Activated B cell treated with CpG ODN at 0.5 μM for 24 hours (primary cell): ENCODE measurements around the gene TNS2. TPM values are rescaled to one million over a fixed set of nuclear protein-coding genes. Genes with fewer than 3 reads are reported as not detected.

ENCODE experiments used
- ATAC-seq: fragments of 200-7000 bp; cut with Tn5 transposase; one replicate; pipeline ENCODE4 v1.10.0; 2021; ENCODE audit warnings: low read depth, mild to moderate bottlenecking, moderate library complexity
- CTCF ChIA-PET: fragments of 350-600 bp; sonication (Branson Sonifier 250); formaldehyde crosslinking; loops from one replicate; lab custom pipeline; 2021; ENCODE audit warnings: antibody characterized with exemption; lab: Charles Lee
- POLR2A ChIA-PET: fragments of 350-600 bp; sonication (Branson Sonifier 250); formaldehyde crosslinking; loops from one replicate; lab custom pipeline; 2021; ENCODE audit warnings: antibody characterized with exemption; lab: Charles Lee
- DNase-seq: peaks from one replicate; pipeline ENCODE4 v3.0.0; 2022
- H3K27ac Mint-ChIP-seq: one replicate; pipeline ENCODE4 v1.8.0; 2020; ENCODE audit warnings: mixed read lengths
- H3K27me3 Mint-ChIP-seq: one replicate; pipeline ENCODE4 v1.8.0; 2021; ENCODE audit warnings: mixed read lengths
- H3K36me3 Mint-ChIP-seq: one replicate; pipeline ENCODE4 v1.8.0; 2021; ENCODE audit warnings: low read depth, mixed read lengths
- H3K4me1 Mint-ChIP-seq: one replicate; pipeline ENCODE4 v1.8.0; 2021; ENCODE audit warnings: mixed read lengths
- H3K4me3 Mint-ChIP-seq: one replicate; pipeline ENCODE4 v1.8.0; 2020; ENCODE audit warnings: mild to moderate bottlenecking, mixed read lengths
- H3K9me3 Mint-ChIP-seq: one replicate; pipeline ENCODE4 v1.8.0; 2020; ENCODE audit warnings: mixed read lengths
- intact Hi-C: fragments of 100-400 bp; cut with micrococcal nuclease; formaldehyde crosslinking; loops from one replicate; pipeline ENCODE4 v1.15.1; 2024
- total RNA-seq: library from RNA; stranded (reverse); gene quantifications from 2 replicates; pipeline ENCODE4 v1.2.3, GENCODE V29; 2022
- TF ChIP-seq, protein P1 (sequence below): fragments of 200-600 bp; IDR thresholded peaks from one replicate; pipeline ENCODE4 v1.8.0; 2022; ENCODE audit warnings: antibody characterized with exemption, mild to moderate bottlenecking

The TNS2 gene
- total RNA-seq, 1 donor from 2014 or later = 1.5 TPM

- ATAC-seq = no peak
- Mint-ChIP-seq H3K4me1 (peaks cover 28% of the 10 kb centered on the region), H3K36me3 (no peaks in the 10 kb centered on the region), H3K4me3 (peak overlapping the region; percentile 80), H3K9me3 (no peaks in the 10 kb centered on the region), H3K27ac (no peak overlapping the region), H3K27me3 (peaks cover 13% of the 10 kb centered on the region)
- DNase-seq = no peak
- intact Hi-C loops = loop anchor here (2.0 to 5.0 kb wide), 3 partner anchors 46 to 214 kb away; partner anchors contain the start of gene TNS2
- POLR2A ChIA-PET = interaction anchor here (1.1 to 2.0 kb wide), 4 partner anchors 19 to 44 kb away, joined by 3 to 12 read pairs (median 6); partner anchors contain the start of gene SPRYD3
- CTCF ChIA-PET = interaction anchor here (0.7 to 5.3 kb wide), 13 partner anchors 8 to 99 kb away, joined by 3 to 133 read pairs (median 4); partner anchors contain the start of genes EIF4B and SPRYD3
- TF ChIP-seq, protein P1, sequence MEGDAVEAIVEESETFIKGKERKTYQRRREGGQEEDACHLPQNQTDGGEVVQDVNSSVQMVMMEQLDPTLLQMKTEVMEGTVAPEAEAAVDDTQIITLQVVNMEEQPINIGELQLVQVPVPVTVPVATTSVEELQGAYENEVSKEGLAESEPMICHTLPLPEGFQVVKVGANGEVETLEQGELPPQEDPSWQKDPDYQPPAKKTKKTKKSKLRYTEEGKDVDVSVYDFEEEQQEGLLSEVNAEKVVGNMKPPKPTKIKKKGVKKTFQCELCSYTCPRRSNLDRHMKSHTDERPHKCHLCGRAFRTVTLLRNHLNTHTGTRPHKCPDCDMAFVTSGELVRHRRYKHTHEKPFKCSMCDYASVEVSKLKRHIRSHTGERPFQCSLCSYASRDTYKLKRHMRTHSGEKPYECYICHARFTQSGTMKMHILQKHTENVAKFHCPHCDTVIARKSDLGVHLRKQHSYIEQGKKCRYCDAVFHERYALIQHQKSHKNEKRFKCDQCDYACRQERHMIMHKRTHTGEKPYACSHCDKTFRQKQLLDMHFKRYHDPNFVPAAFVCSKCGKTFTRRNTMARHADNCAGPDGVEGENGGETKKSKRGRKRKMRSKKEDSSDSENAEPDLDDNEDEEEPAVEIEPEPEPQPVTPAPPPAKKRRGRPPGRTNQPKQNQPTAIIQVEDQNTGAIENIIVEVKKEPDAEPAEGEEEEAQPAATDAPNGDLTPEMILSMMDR = no peak
Observed at GRCh38 chr12:53098354-53098981, 48.6 kb downstream of the TNS2 start.

DNA sequence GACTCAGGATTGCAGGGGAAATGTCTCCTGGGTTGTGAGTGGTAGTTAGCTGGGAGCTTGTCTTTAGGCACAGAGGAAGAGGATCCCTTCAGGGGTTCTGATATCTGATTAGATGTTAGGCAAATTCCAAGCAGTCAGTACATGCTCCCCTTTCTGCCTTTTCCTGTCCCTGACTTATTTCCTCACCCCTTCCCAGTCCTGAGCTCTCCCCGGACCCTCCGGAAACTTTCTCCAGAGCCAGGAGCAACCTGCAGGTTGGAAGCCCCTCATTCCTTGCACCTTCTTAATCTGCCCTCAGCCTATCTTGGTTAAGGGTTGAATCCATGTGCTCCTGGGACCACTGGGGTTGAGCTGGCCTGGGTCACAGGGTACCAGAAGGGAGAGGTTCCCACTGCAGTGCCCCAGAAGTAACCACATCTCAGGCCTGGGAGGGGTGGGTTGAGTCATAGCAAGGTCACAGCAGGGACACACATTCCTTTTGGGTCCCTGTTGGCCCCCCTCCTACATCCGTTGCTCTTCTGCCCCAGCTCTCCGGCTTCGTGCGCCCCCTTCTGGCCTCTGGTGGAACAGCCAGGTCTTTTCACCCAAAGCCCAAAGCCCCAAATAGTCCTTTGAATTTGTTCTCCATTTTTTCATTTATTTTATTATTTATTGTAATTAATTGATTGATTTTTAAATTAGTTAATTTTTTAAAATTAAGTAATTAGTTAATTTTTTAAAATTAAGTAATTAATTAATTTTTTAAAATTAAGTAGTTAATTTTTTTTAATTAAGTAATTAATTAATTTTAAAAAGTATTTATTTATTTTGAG, 49.4 kb downstream of the TNS2 start:
- TF ChIP-seq, protein P1 = peak; percentile 99
- peaks cover 13% of the 10 kb centered on the region for H3K27me3 Mint-ChIP-seq
- no peak overlapping the region for H3K27ac Mint-ChIP-seq
- ChIA-PET CTCF (interaction anchor here (0.8 to 5.3 kb wide), 13 partner anchors 9 to 248 kb away, joined by 3 to 133 read pairs (median 4); partner anchors contain the start of genes EIF4B and SPRYD3), POLR2A (interaction anchor here (1.0 to 2.0 kb wide), 3 partner anchors 20 to 45 kb away, joined by 3 to 8 read pairs (median 4); partner anchors contain the start of gene SPRYD3)
- H3K4me1 Mint-ChIP-seq = peaks cover 34% of the 10 kb centered on the region
- peak; percentile 75 for DNase-seq
- no peaks in the 10 kb centered on the region for H3K36me3 Mint-ChIP-seq
- H3K9me3 Mint-ChIP-seq = no peaks in the 10 kb centered on the region
- intact Hi-C loops = loop anchor here (1.0 to 5.0 kb wide), 5 partner anchors 20 to 214 kb away; partner anchors contain the start of genes SPRYD3 and TNS2
- peak overlapping the region; percentile 13 for H3K4me3 Mint-ChIP-seq
- ATAC-seq = peak; percentile 66

DNA sequence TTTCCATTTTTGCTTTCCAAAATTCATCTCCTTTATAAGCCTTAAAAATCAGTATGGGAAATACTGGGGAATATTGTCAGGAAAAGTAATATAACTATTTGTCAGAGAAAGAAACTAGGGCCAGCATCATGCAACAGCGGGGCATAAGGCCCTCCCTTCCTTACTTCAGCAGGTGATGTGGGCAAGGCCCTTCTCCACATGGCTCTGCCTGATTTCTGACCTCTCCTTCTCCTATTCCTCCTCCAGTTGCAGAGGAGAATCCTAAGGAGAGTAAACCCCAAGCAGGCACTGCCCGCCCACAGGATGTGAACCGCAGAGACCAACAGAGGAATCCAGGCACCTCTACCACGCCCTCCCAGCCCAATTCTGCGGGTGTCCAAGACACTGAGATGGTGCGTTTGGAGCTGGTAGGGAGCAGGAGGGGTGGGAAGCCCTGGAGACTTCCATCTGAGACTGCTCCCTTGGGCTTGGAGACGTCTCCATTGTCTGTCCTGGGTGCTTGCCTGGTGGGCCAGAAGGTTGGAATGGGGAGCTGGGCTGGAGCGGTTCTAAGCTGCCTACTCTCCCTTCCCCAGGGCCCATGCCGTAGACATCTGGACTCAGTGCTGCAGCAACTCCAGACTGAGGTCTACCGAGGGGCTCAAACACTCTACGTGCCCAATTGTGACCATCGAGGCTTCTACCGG, 50.7 kb downstream of the TNS2 start:
- ChIA-PET POLR2A (interaction anchor here (1.8 to 2.0 kb wide), 2 partner anchors 21 to 46 kb away, joined by 3 to 8 read pairs; partner anchors contain the start of gene SPRYD3), CTCF (interaction anchor here (1.0 to 5.3 kb wide), 3 partner anchors 34 to 247 kb away, joined by 3 to 133 read pairs (median 10); no protein-coding TSS in a partner anchor)
- ATAC-seq = no peak
- Mint-ChIP-seq H3K27ac (no peak overlapping the region), H3K4me1 (peaks cover 34% of the 10 kb centered on the region), H3K9me3 (no peaks in the 10 kb centered on the region), H3K27me3 (peaks cover 8% of the 10 kb centered on the region), H3K4me3 (no peak overlapping the region), H3K36me3 (no peaks in the 10 kb centered on the region)
- TF ChIP-seq, protein P1 = no peak
- intact Hi-C loops = no loop called here
- DNase-seq = no peak

- ChIA-PET CTCF (interaction anchor here (1.5 to 5.3 kb wide), 2 partner anchors 35 to 40 kb away, joined by 3 to 133 read pairs; no protein-coding TSS in a partner anchor), POLR2A (interaction anchor here (0.7 kb wide), 1 partner anchor 128 kb away, joined by 9 read pairs; no protein-coding TSS in a partner anchor)
- intact Hi-C loops = no loop called here
- no peak overlapping the region for H3K4me3 Mint-ChIP-seq
- no peak for DNase-seq
- no peaks in the 10 kb centered on the region for H3K9me3 Mint-ChIP-seq
- TF ChIP-seq, protein P1 = no peak
- no peak overlapping the region for H3K27ac Mint-ChIP-seq
- H3K4me1 Mint-ChIP-seq = peaks cover 33% of the 10 kb centered on the region
- ATAC-seq = no peak
- peaks cover 8% of the 10 kb centered on the region for H3K27me3 Mint-ChIP-seq
- no peaks in the 10 kb centered on the region for H3K36me3 Mint-ChIP-seq
Observed at GRCh38 chr12:53101266-53101665, 51.4 kb downstream of the TNS2 start.
